Type B pancreatic cell (in vitro differentiated cells): ENCODE measurements around the gene CMSS1. TPM values are rescaled to one million over a fixed set of nuclear protein-coding genes. Genes with fewer than 3 reads are reported as not detected.

Source experiments
- DNase-seq: peaks from one replicate; pipeline ENCODE4 v3.0.0; 2021; ENCODE audit warnings: mixed read lengths; ENCODE audit not compliant: unreplicated experiment; ENCODE audit errors: extremely low spot score
- H3K27ac Mint-ChIP-seq: 2 replicates; pipeline ENCODE4 v1.8.0; 2021; ENCODE audit warnings: mild to moderate bottlenecking, mixed read lengths
- H3K27me3 Mint-ChIP-seq: 2 replicates; pipeline ENCODE4 v1.8.0; 2021; ENCODE audit warnings: mixed read lengths
- H3K36me3 Mint-ChIP-seq: 2 replicates; pipeline ENCODE4 v1.8.0; 2021; ENCODE audit warnings: mixed read lengths
- H3K4me1 Mint-ChIP-seq: one replicate; pipeline ENCODE4 v1.8.0; 2021; ENCODE audit warnings: mixed read lengths; ENCODE audit not compliant: unreplicated experiment
- H3K4me3 Mint-ChIP-seq: 2 replicates; pipeline ENCODE4 v1.8.0; 2021; ENCODE audit warnings: mild to moderate bottlenecking, mixed read lengths
- H3K9me3 Mint-ChIP-seq: 2 replicates; pipeline ENCODE4 v1.8.0; 2021; ENCODE audit warnings: mixed read lengths
- CTCF ChIP-seq: fragments of 200-600 bp; sonication (generic); conservative IDR thresholded peaks from 2 replicates; pipeline ENCODE4 v1.5.0; 2021; ENCODE audit warnings: antibody characterized with exemption, mild to moderate bottlenecking
- total RNA-seq: library from RNA; stranded (reverse); gene quantifications from 2 replicates; pipeline ENCODE4 v1.2.1, GENCODE V29; 2021; ENCODE audit warnings: low replicate concordance

The CMSS1 gene
- total RNA-seq, 1 donor from 2014 or later: 34.1 TPM

- TF ChIP-seq CTCF: no peak
- no peak overlapping the region for H3K4me3 Mint-ChIP-seq
Observed at GRCh38 chr3:99970198-99970597, 152.5 kb downstream of the CMSS1 start.

GRCh38 chr3:99971761-99972160 lies 154.1 kb downstream of the CMSS1 start:
- Mint-ChIP-seq H3K27me3 (no peaks in the 10 kb centered on the region), H3K9me3 (peaks cover 1% of the 10 kb centered on the region), H3K27ac (no peak overlapping the region), H3K36me3 (no peaks in the 10 kb centered on the region), H3K4me3 (no peak overlapping the region), H3K4me1 (peaks cover 16% of the 10 kb centered on the region)
- DNase-seq: no peak
- TF ChIP-seq CTCF: no peak

More at GRCh38 chr3:99970198-99970597, 152.5 kb downstream of the CMSS1 start:
- DNase-seq: no peak
- Mint-ChIP-seq H3K9me3 (no peaks in the 10 kb centered on the region), H3K27ac (no peak overlapping the region), H3K36me3 (no peaks in the 10 kb centered on the region), H3K4me1 (peaks cover 15% of the 10 kb centered on the region), H3K27me3 (no peaks in the 10 kb centered on the region)

- Mint-ChIP-seq H3K36me3 (no peaks in the 10 kb centered on the region), H3K4me1 (peaks cover 16% of the 10 kb centered on the region), H3K27ac (no peak overlapping the region), H3K9me3 (peaks cover 4% of the 10 kb centered on the region), H3K4me3 (no peak overlapping the region), H3K27me3 (no peaks in the 10 kb centered on the region)
- TF ChIP-seq CTCF: no peak
- no peak for DNase-seq
Observed at GRCh38 chr3:99972380-99973104, 154.9 kb downstream of the CMSS1 start.

- no peak for TF ChIP-seq CTCF
- Mint-ChIP-seq H3K27me3 (no peaks in the 10 kb centered on the region), H3K36me3 (no peaks in the 10 kb centered on the region), H3K4me1 (peaks cover 4% of the 10 kb centered on the region), H3K27ac (no peak overlapping the region), H3K4me3 (no peak overlapping the region), H3K9me3 (peaks cover 4% of the 10 kb centered on the region)
- no peak for DNase-seq
Observed at GRCh38 chr3:99974989-99975388, 157.3 kb downstream of the CMSS1 start.

GRCh38 chr3:99976584-99976983 lies 158.9 kb downstream of the CMSS1 start:
- no peaks in the 10 kb centered on the region for H3K36me3 Mint-ChIP-seq
- DNase-seq: no peak
- peaks cover 4% of the 10 kb centered on the region for H3K4me1 Mint-ChIP-seq
- H3K4me3 Mint-ChIP-seq: no peak overlapping the region
- peaks cover 4% of the 10 kb centered on the region for H3K9me3 Mint-ChIP-seq
- TF ChIP-seq CTCF: no peak
- no peak overlapping the region for H3K27ac Mint-ChIP-seq
- no peaks in the 10 kb centered on the region for H3K27me3 Mint-ChIP-seq
